Measurements from ENCODE around the gene FLT3.
"Not testable (repeated sequence)": the region's sequence is repeated elsewhere in the genome, so short reads cannot be mapped to it uniquely, and the experiment has no call there.

The FLT3 gene

GRCh38 chr13:28100150-28101121, at the start of gene FLT3:
Gene FLT3 (minus strand): TSS chr13:28100576. CDS start chr13:28100510, 66 bp downstream.
- TF ChIP-seq ZFX (IDR thresholded peaks at IDR 0.05; ENCODE audit: borderline replicate concordance), result no peak
- TF ChIP-seq CTCF (IDR thresholded peaks at IDR 0.05), result no peak
- H3K27ac ChIP-seq, result no peak within 1 kb of the TSS

- TF ChIP-seq ZFX (IDR thresholded peaks at IDR 0.05; ENCODE audit: borderline replicate concordance) (no peak), CTCF (IDR thresholded peaks at IDR 0.05) (no peak)
- no peak overlapping the region for H3K27ac ChIP-seq
Observed at GRCh38 chr13:28147495-28147894, 47.1 kb upstream of the FLT3 start.

GRCh38 chr13:28145049-28145448, 44.7 kb upstream of the FLT3 start:
- no peak for TF ChIP-seq CTCF (IDR thresholded peaks at IDR 0.05)
- TF ChIP-seq ZFX (IDR thresholded peaks at IDR 0.05; ENCODE audit: borderline replicate concordance), result no peak
- 0 out of 2 replicates have a peak overlapping the region, but pooled peaks have one; percentile 22 for H3K27ac ChIP-seq

- not testable (repeated sequence) for H3K27ac ChIP-seq
Observed at GRCh38 chr13:28141542-28141941, 41.2 kb upstream of the FLT3 start.

GRCh38 chr13:28140433-28141125, 40.2 kb upstream of the FLT3 start:
- TF ChIP-seq CTCF (IDR thresholded peaks at IDR 0.05) (no peak), ZFX (IDR thresholded peaks at IDR 0.05; ENCODE audit: borderline replicate concordance) (no peak)
- peak overlapping the region; percentile 97; the same call in 1 of the 2 replicates for H3K27ac ChIP-seq

GRCh38 chr13:28138756-28139470, 38.5 kb upstream of the FLT3 start:
- TF ChIP-seq ZFX (IDR thresholded peaks at IDR 0.05; ENCODE audit: borderline replicate concordance) (no peak), CTCF (IDR thresholded peaks at IDR 0.05) (0 out of 2 replicates have a peak, but pooled peaks have one; percentile 4)

GRCh38 chr13:28138012-28138755, 37.8 kb upstream of the FLT3 start, which contains the start of gene PAN3:
Gene PAN3 (plus strand): TSS chr13:28138545. CDS start chr13:28138658, 113 bp downstream.
- no peak for TF ChIP-seq CTCF (IDR thresholded peaks at IDR 0.05)
- no peak for TF ChIP-seq ZFX (IDR thresholded peaks at IDR 0.05; ENCODE audit: borderline replicate concordance)
- peak within 1 kb of the TSS; percentile 97 for H3K27ac ChIP-seq

More at GRCh38 chr13:28138756-28139470, 38.5 kb upstream of the FLT3 start:
- peak overlapping the region; percentile 97 for H3K27ac ChIP-seq
